ENCODE data around the gene NRDC.
"Not testable (repeated sequence)": the region's sequence is repeated elsewhere in the genome, so short reads cannot be mapped to it uniquely, and the experiment has no call there.

The NRDC gene

DNA sequence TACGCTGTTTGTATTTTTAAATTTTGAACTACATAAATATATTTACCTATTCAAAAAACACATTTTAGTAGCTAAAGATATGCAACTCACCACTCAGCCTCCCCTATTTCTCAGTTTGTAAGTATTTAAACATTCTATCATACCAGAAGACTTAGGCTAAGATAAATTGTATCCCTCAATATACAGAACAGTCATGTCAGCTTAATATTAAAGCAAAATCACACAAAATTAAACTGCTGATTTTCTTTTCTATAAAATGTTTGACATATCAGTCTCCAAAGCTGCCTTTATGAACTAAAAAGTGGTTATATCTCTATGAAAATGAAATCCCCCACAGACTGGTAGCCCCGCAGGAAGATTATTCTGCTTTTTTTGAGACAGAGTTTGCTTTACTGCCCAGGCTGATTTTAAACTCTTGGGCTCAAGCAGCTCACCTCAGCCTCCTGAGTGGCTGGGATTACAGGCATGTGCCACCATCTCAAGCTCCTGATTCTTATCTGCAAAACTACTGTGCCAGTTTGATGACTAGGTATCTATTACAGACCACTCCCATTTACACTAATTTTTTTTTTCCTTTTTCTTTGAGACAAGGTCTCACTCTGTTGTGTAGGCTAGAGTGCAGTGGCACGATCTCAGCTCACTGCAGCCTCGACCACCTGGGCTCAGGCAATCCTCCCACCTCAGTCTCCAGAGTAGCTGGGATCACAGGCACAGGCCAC, 37.6 kb downstream of the NRDC start:
- no peak for DNase-seq

- no peak for DNase-seq
Measured at GRCh38 chr1:51840182-51840581, 38.3 kb downstream of the NRDC start.

GRCh38 chr1:51839094-51839493, 39.4 kb downstream of the NRDC start:
- no peak for DNase-seq

- no peak for DNase-seq
Measured at GRCh38 chr1:51837243-51837642, 41.3 kb downstream of the NRDC start.

GRCh38 chr1:51833700-51834099, 44.8 kb downstream of the NRDC start:
- no peak for DNase-seq

GRCh38 chr1:51829058-51829457, 49.5 kb downstream of the NRDC start:
- no peak for DNase-seq

- no peak for DNase-seq
Measured at GRCh38 chr1:51819810-51820209, 58.7 kb downstream of the NRDC start.

DNA sequence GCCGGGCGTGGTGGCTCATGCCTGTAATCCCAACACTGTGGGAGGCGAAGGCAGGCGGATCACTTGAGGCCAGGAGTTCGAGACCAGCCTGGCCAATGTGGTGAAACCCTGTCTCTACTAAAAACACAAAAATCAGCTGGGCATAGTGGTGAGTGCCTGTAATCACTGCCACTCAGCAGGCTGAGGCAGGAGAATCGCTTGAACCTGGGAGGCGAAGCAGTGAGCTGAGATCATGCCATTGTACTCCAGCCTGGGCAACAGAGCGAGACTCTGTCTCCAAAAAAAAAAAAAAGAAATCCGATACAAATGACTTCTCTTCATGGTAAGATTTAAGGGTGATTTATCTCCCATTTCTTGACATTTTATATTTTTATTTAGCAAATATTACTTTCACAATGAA, 59.5 kb downstream of the NRDC start:
- DNase-seq = not testable (repeated sequence)

- no peak for DNase-seq
Measured at GRCh38 chr1:51818487-51818886, 60.0 kb downstream of the NRDC start.

GRCh38 chr1:51814513-51814912, 64.0 kb downstream of the NRDC start:
- no peak for DNase-seq

DNA sequence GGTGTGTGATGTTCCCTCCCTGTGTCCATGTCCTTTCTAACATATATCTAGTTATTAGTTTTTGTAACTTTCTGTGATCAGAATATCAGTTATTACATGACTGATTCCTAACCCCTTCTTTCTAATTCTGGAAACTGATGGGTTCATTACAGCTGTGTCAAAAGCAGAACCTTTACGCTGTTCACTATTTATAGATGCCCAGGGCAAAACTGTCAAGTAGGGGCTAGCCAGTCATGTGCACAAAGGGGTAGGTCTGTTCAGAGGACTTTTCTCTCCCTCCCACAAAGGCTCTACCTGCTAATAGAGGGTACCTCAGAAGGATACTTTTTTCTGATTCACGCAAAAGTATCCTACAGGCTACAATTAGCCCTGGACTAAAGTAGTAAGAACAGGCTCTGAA, 79.2 kb downstream of the NRDC start:
- no peak for DNase-seq

GRCh38 chr1:51794868-51795267, 83.7 kb downstream of the NRDC start:
- DNase-seq = no peak

DNA sequence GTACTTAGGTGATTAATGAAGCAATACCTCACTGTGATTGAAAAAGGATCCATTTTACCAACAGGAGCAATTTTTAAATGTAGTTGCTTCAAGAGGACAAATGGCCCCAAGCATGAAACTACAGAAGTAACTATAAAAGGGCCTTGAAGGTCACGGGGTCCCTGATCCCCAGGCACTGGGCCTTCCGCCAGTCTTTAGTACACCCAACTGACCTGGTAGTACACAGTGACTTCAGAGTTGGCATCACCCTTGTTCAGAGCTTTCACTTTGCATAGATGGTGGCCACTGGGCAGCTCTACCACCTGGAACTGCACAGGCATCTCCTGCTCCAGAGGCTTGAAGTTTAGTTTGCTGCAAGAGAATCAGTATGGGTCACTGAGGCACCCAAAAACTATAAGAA, 84.3 kb downstream of the NRDC start:
- DNase-seq = no peak

GRCh38 chr1:51792864-51793263, 85.7 kb downstream of the NRDC start:
- DNase-seq = no peak

DNA sequence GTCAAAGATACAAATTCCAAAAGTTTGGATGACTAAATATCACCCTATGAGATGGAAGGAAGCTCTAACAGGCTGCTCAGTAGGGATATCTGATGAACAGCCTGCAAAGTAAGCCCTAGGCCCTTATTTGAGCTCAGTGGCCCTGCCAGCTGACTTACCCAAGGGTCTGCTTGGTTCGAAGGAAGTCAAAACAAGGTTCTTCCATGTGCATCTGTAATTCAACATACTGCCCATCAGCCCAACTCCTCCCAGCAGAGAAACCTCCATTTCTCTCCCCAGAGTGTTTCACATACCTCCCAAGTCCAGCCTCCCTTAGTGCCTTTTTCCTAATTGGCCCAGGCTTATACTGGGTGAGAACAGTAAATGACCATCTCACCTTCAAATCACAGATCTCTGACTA, 86.6 kb downstream of the NRDC start:
- DNase-seq = no peak

- DNase-seq = no peak
Measured at GRCh38 chr1:51790385-51790784, 88.1 kb downstream of the NRDC start.

GRCh38 chr1:51789342-51789741, 89.2 kb downstream of the NRDC start:
- DNase-seq = no peak

- DNase-seq = no peak
Measured at GRCh38 chr1:51788938-51789337, 89.6 kb downstream of the NRDC start.

- no peak for DNase-seq
Measured at GRCh38 chr1:51784997-51785421, 93.5 kb downstream of the NRDC start.

GRCh38 chr1:51780927-51781326, 97.6 kb downstream of the NRDC start:
- DNase-seq = no peak

DNA sequence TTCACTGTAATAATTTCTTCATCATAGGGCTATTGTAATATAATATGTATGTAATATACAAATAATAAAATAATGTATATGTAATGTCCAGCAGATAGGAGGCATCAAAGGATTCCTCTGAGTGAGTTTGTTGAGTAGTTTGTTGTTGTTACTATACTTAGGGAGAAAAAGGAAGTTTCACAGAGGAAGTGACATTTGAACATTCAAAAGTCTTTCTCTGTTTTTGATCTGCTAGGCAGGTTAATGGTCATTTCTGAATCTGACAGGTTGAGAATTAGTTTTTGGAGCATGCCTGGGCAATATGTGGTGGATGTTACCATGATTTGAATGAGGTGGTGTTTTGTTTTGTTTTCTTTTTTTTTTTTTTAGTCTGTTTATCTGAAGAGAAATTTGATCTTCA, 102.1 kb downstream of the NRDC start:
- no peak for DNase-seq

- DNase-seq = no peak
Measured at GRCh38 chr1:51768971-51769588, 109.4 kb downstream of the NRDC start.

DNA sequence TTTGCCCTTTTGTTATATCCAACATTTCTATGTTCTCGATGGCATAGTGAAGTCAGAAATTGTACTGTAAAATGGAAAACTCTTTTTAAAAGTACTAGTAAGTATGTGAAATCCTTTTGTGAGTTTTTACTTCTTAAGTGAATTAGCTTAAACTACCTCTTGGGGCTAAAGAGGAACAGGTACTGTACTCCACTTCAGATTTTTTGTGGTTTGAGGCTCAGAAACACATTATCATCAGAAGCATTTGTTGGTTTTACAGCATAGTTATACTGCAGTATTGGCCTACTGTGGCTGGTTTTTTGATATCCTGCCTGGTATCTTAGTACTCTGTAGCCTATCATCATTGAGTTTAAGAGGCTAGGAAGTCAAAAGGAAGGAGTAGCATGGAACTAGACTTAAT, 117.2 kb downstream of the NRDC start:
- no peak for DNase-seq

GRCh38 chr1:51760872-51761271, 117.7 kb downstream of the NRDC start:
- no peak for DNase-seq

- no peak for DNase-seq
Measured at GRCh38 chr1:51758310-51758709, 120.2 kb downstream of the NRDC start.
